Activated CD4-positive, alpha-beta T cell treated with anti-CD3 and anti-CD28 coated beads for 48 hours (primary cell): Measurements from ENCODE around the gene YWHAE.
"Not testable (repeated sequence)": the region's sequence is repeated elsewhere in the genome, so short reads cannot be mapped to it uniquely, and the experiment has no call there.

Source experiments
- DNase-seq: peaks from one replicate; pipeline ENCODE4 v3.0.0-alpha.2; 2020

The YWHAE gene

DNA sequence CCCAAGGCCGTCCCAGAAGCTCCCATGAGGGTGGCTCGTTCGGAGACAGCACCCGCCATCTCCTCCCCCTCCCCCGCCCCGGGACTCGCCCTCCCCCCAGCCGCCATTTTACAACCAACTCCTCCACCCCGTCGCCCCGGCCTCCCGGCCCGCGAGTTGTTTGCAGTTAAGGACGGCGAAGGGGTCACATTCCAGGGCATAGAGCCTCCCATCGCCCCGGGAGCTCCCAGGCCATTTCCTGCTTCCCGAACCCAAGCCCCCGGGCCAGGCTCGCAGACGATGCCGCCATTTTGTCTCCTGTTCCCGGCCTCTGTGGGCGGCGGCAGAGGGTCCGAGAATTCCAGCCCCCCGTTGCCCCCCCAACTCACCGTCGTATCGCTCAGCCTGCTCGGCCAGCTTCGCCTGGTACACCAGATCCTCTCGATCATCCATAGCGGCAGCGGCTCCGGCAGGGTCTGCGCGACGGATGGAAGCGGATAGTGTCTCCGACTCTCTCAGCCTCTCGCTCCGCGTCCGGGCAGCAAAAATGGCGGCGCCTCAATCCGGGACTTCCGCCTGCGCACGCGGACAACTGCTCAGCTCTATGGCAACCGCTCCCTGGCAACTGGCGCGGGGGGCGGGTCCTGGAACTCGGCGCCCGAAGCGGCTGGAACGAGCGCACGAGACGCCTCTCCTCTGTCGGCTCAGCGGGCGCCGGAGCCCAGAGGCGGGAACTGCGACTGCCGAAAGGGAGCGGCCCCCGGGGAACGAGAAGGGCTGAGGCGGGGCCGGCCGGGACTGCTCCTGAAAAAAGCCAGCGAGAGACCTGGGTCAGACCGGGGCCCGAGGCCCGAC, at the start of gene YWHAE:
TSS of gene YWHAE (minus strand) at position 544 of the 834 bp plus-strand sequence. CDS start at position 432, 112 bp downstream.
- peak; percentile 99 for DNase-seq

DNA sequence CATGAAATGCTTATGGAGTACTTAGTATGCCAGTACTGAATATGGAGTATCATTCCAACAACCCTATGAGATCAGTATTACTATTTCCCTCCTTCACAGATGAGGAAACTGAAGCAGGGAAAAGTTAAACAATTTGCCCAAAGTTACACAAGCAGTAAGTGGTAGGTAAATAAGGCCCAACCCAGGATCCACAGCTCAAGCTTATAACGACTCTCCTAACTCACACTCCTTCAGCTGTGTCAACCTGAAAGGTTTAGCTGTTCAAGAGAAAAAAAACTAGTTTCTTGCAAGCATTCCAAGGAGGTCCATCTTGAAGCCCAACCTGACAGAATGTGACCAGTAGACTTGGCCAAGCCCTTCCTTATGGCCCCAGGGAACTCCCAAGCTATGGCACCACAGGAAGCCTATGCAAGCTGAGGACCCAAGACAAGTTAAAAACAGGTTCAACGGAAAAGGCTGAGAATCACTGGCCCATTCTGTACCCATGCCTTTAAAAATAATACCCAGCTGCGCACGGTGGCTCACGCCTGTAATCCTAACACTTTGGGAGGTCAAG, 49.5 kb upstream of the YWHAE start:
- no peak for DNase-seq

GRCh38 chr17:1447052-1447451, 47.0 kb upstream of the YWHAE start:
- no peak for DNase-seq

GRCh38 chr17:1446201-1446600, 46.2 kb upstream of the YWHAE start:
- no peak for DNase-seq

- DNase-seq, result not testable (repeated sequence)
Observed at GRCh38 chr17:1445695-1446094, 45.7 kb upstream of the YWHAE start.

GRCh38 chr17:1442721-1443120, 42.7 kb upstream of the YWHAE start:
- not testable (repeated sequence) for DNase-seq

- DNase-seq, result no peak
Observed at GRCh38 chr17:1442187-1442586, 42.2 kb upstream of the YWHAE start.

DNA sequence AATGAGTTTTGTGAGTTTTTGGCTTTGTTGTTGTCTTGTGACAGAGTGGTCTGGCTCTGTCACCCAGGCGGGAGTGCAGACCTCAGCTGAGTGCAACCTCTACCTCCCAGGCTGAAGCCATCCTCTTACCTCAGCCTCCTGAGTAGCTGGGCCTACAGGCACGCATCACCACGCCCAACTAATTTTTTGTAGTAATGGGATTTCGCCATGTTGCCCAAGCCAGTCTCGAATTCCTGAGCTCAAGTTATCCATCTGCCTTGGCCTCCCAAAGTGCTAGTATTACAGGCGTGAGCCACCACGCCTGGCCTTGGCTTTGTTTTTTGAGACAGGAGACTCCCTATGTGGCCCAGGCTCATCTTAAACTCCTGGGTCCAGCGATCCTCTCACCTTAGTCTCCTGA, 40.9 kb upstream of the YWHAE start:
- no peak for DNase-seq

GRCh38 chr17:1438593-1439083, 38.6 kb upstream of the YWHAE start:
- DNase-seq, result no peak

- DNase-seq, result no peak
Observed at GRCh38 chr17:1435326-1435725, 35.3 kb upstream of the YWHAE start.

GRCh38 chr17:1434150-1434549, 34.1 kb upstream of the YWHAE start:
- DNase-seq, result no peak

- no peak for DNase-seq
Observed at GRCh38 chr17:1431631-1432104, 31.6 kb upstream of the YWHAE start.

- no peak for DNase-seq
Observed at GRCh38 chr17:1423456-1424135, 23.6 kb upstream of the YWHAE start.

DNA sequence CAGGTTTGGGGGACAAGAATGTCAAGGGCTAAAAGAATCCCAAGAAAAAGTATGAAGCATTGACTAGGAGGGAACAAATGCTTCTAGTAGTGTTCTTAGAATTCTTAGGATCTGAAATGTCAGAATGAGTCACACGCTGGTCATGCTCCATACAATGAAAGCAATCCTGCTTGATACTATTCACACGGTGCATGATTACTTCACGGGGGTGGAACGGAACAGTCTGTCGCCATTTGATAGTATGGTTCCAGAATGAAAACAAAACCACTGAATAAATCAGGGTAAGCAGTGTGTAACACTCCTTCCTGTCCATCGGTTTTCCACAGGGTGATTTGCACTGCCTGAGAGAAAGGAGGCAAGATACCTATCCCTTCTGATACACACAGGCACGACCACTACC, 22.9 kb upstream of the YWHAE start:
- peak; percentile 36 for DNase-seq

DNA sequence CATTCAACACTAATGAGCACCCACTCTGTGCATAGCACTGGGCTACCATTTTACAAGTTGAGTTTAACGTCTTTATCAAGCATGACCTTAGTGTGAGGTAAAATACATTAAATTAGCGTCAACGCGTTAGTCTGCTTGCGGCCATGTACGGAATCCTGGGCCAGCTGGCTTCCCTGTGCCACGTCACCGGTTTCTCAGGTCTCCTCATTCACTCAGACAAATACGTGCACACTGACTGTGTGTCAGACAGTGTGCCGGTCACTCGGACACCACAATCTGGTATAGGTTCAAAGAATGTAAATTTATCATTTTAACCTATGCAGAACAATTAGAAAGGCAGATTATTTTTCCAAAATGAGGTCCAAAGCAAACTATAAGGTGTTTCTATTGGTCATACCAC, 21.4 kb upstream of the YWHAE start:
- DNase-seq, result no peak

- no peak for DNase-seq
Observed at GRCh38 chr17:1420981-1421380, 21.0 kb upstream of the YWHAE start.

GRCh38 chr17:1420163-1420562, 20.1 kb upstream of the YWHAE start:
- DNase-seq, result no peak

- not testable (repeated sequence) for DNase-seq
Observed at GRCh38 chr17:1418476-1418875, 18.5 kb upstream of the YWHAE start.

GRCh38 chr17:1416414-1416813, 16.4 kb upstream of the YWHAE start:
- DNase-seq, result no peak

DNA sequence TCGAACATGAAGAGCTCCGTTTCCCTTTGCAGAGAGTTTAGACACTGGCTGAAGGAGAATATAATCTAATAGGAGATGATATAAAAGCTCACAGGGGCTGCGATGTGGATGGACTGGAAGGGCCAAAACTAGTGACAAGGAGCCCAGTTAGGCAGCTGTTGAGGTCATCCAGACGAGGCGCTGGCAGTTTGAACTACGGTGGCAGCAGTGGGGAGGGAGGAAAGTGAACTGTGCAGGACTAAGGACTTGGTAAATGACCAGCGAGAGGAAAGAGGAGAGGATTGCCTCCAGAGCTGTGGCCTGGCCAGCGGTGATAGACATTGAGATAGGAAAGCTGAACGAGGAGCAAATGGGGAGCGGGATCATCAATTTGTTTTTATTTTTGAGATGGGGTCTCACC, 14.6 kb upstream of the YWHAE start:
- no peak for DNase-seq

- no peak for DNase-seq
Observed at GRCh38 chr17:1414001-1414574, 14.1 kb upstream of the YWHAE start.

DNA sequence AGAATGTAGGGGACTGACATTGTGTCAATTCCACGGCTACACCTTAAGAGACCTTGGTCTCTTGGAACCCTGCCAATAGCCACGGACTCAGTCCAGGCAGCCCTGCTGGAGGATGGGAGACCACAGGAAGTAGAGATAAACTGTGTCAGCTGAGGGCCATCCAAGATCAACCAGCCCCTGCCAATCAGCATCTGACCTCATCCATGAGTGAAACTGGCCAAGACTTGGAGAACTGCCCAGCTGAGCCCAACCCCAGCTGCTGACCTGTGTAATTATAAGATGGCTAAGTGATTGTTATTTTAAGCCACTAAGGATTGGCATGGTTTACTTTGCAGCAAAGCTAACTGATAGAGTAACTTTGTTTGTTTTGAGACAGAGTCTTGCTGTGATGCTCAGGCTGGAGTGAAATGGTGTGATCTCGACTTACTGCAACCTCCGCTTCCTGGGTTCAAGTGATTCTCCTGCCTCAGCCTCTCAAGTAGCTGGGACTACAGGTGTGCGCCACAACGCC, 13.3 kb upstream of the YWHAE start:
- no peak for DNase-seq
